GM19395 (cell line): ENCODE measurements around the gene COMMD10.

ENCODE experiments used
- ATAC-seq: cut with Tn5 transposase; IDR thresholded peaks from one replicate; pipeline ENCODE4 v1.9.1; 2021; ENCODE audit warnings: mild to moderate bottlenecking, moderate library complexity; ENCODE audit not compliant: unreplicated experiment

The COMMD10 gene

DNA sequence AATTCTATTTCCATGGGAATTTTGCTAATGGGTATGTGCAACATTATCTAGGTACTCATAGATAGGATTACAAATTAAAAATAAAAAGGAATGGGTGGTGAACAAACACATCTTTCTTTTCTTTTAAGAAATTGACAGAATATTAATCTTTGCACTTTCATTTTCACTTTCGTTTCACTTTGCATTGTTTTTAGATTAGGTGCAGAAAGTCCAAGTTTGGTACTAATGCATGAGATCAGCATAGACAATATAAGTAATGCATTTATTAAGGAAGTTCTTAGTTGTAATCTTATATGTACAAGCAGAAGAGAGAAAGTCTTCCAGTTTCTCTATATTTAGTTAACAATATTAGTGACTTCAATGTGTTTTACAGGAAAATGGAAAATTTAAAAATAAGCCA is 196.5 kb downstream of the COMMD10 start:
- ATAC-seq: no peak

DNA sequence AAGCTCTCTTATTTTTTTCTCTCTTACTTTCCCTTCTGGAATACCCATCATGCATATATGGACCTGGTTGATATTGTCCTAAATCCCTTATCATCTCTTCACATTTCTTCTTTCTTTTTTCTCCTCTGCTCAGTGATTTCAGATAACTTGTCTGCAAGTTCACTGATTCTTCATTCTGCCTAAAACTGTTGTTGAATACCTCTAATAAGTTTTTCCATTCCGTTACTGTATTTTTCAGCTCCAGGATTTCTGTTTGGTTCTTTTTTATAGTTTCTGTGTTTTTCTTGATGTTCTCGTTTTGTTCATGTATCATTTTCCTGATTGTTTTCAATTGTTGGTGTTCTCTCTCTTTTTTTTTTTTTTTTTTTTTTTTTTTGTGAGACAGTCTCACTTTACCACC is 203.7 kb downstream of the COMMD10 start:
- ATAC-seq: no peak

DNA sequence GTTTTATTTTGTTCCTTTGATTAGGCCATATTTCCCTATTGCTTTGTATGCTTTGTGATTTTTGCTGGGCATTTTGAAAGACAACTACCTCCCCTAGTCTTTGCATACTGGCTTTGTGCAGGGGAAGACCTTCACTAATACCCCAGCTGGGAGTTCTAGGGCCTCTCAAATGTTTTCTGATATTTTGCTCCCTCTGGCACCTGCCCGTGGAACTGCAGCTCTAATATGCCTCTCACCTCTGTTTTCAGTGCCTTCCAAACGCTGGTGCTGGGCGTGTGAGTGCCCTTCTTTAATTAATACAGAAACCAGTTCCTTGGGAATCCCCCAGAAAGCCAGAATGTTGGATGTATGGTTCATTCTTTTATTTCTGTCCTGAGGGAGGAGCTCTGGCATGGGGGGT is 204.5 kb downstream of the COMMD10 start:
- no peak for ATAC-seq

DNA sequence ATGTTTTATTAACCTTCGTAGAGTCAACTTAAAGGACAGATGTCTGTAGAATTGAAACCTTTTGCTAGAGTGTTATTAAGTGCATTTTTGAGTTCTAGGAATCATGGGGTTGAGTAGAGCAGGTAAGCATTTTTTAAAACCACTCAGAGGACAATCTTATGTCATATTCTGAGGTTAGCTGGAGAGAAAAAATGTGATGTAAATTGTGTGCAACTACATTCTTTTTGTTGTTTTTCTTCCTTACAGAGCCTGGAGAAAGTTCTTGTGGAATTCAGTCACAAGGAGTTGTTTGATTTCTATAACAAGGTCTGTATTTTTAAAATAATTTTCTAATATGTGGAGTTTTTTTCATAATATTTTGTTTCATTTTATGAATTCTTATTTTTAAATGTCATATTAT is 206.4 kb downstream of the COMMD10 start:
- ATAC-seq: no peak

DNA sequence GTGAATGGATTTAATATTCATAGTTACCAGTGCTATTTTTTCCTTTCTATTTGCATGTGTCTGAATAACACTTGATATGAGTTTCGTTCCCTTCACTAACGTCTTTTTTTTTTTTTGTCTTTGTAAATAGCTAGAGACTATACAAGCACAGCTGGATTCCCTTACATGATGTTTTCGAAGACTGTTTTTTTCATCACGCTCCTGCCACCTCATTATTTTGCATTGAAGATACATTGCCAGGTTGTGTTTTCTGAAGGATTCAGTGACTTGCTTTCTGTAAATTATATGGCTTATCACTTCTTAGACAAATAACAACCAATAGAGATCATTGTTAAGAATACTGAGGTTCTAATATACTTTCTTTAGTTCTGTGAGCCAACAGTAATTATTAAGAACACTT is 207.5 kb downstream of the COMMD10 start:
- no peak for ATAC-seq

DNA sequence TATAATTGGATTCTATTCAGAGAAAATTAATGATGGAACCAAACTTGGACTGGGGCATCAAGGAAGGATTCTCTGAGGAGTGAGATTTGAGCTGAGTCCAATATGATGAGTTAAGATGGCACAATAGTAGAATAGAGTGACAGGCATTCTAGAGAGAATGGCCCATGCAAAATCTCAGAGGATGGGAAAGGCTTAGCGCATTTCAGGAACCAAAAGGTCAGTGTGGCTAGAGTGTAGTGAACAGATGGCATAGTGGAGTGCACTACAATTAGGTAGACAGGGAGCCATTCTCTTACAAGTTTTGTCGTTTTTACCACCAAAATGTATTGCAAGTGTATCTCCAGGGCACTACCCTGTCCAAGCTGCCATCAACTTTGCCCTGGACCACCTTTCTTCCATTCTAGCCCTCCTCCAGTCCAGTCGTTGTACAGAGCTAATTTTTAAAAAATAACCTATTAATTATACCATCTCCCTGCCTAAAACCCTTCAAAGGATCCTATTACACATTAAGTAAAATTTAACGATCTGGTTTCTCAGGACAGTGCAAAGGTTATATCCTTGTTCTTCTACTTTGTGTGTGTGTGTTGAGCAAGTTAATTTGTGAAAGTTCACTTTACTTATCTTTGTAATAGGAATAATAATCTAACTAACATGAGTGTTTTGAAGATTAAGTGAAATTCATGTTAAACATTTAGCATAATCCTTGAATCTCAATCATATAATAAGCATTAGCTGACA is 211.7 kb downstream of the COMMD10 start:
- ATAC-seq: no peak

DNA sequence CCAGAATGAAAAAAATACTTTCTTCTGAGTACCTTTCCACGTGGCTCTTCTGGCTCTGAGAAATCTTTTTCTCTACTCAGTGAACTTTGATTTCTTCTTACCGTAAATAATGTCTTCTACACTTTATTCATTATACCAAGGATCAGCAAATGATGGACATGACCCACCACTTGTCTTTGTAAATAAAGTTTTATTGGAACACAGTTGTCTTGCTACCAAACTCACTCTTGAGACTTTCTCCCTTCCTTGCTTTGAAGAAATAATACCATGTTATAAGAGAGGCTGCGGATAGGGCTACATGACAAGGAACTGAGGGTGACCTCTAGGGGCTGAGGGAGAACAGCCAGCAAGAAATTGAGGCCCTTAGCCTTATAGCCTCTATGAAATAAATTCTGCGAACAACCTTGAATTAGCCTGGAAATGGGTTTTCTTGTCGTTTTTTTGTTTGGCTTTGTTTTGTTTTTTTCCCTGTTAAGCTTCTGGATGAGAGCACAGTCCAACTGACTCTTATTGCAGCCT is 212.5 kb downstream of the COMMD10 start:
- ATAC-seq: no peak

DNA sequence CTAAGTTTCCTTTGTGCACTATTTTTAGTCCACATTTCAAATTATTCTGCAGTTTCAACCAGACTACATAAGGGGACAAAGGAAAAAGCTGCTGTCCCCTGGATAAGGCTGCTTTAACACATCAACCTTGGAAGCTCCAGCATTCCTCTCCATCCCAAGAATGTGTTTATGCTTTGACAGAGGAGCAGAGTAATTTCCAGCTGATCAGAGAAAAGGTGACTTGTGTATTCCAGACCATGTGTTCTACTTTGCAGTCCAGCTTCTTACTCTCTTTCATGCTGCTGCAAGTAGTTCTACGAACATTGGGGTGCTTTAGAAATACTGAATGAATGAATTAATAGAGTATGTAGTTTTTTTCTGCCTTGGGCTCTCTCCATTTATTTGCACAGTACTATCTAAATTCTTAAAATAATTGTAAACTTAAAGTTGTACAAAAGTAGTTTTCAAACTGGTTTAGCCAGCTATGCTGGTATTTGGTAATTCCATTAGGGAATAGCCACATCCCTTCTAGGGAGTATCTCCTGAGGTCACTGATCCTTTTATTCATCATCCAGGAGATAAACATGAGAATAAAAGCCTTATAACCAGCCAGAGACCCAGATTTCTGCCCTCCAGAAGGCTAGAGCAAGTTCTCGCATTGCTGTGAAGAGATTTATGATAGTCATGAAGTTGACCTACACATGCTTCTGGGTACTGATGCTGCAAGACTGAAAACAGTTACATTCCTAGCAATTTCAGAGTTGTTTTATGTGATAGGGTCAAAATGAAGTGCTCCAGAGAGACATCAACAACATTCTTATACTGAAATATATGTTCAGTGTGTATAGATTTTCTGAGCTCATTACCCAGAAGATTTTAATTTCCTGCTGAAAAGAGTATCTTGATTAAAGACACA is 215.2 kb downstream of the COMMD10 start:
- ATAC-seq: no peak

DNA sequence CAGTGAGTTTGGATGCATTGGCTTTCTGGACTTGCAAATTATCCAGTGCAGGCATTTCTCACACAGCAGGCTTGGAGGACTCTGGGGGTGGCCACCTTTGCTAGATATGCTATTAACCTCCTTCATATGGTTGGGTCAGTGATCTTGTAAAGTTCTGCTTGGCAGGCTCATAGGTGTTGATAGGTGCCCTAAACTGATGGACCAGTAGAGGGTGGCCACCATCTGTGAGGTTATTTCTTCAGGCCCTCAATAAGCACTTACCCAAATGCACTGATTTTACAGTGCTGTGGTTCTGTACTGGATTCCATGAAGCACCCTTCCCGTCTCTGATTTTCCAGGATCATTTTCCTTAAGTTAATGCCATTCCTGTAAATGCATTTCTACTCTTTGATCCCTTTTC is 216.3 kb downstream of the COMMD10 start:
- no peak for ATAC-seq

DNA sequence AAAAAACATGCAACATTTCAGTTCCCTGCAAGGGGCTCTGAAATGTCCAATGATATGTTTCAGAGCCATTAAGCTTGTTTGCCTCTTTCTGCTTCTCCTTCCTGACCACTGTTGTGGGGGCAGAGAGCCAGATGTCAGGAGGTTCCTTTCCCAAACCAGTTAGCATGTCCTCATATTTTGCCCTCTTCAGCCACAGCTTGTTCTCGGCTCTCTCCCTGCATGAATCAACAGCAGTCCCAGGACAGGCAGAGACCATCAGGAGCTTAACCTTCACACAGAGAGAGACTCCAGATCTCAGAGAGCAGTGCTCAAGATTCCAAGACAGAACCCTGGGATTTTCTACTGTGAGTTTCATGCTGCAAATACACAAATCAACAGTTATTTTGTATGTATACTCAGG is 218.5 kb downstream of the COMMD10 start:
- no peak for ATAC-seq

DNA sequence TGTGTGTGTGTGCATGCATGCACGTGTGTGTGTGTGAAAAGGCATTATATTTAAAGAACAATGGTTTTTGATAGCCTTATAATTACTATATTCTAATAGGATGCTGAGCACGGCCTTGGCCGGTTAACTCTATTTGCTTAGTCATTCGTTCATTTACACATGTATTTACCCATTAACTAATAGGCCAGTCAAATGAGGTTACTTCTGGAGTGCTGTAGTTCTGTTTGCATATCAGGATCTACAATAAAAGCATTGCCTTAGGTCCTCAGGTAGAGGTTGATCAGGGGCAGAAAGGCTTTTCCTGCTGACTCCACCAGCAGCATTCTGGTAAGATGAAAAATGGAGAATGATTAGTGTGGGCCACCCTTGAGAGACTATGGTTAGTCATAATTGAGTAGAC is 219.0 kb downstream of the COMMD10 start:
- no peak for ATAC-seq

DNA sequence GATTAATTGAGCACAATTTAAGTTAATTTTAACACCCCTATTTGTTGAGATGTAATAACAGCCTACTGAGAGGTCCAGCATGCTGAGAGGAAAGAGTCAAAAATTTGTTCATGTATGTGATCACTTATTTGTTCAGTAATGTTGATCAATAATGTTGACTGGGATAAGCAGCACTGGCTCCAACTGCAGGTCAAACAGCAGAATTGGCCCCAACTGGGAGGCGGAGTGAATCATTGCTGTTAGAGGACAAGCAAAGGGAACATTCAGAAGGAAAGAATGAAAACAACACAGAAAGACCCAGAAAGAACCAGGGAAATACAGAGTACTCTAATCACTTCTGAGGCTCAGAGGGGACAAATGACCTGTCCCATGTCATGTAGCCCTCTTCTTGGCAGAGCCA is 221.1 kb downstream of the COMMD10 start:
- ATAC-seq: no peak

DNA sequence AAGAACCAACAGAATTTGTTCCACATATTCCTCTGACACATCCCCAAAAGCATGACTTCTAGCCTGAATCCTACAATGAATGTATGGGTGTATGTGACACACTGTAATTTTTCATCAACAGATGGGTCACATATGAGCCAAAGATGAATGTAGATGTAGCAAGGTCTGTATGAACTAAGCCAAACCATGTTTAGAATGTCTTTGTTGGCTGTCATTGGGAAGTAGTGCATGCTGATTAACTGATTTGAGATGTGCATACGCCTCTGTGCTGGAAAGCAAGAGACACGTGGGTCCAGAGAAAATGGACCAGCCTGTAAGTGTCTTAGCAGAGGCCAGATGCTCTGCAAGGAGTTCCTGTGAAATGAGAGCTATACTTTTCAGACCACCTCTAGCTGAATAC is 222.0 kb downstream of the COMMD10 start:
- ATAC-seq: no peak

DNA sequence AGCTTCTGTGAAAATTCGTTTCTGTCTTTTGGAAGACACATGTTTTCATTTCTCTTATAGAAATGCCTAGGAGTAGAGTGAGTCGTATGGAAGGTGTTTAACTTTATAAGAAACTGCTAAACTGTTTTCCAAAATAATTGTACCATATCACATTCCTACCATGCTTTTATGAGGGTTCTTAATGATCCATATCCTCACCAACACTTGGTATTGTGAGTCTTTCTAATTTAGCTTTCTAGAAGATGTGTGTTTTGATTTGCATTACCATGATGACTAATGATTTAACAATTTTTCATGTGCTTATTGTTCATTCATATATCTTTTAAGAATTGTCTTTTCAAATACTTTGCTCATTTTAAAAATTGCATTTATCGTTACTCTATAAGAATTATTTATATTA is 223.6 kb downstream of the COMMD10 start:
- no peak for ATAC-seq

DNA sequence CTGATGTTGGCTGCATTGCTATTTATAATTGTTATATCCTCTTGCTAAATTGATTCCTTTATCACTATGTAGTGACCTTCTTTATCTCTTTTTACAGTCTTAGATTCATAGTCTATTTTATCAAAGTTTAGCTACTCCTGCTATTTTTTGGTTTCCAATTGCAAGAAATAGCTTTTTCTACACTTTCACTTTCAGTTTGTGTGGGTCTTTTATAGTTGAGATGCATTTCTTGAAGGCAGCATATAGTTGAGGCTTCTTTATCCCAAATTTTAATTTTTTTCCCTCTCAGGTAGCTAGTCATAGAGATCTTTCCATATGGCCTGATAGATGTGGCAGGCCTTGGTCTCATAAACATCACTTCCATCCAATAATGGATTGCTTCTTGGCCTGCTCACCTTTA is 228.5 kb downstream of the COMMD10 start:
- ATAC-seq: no peak

DNA sequence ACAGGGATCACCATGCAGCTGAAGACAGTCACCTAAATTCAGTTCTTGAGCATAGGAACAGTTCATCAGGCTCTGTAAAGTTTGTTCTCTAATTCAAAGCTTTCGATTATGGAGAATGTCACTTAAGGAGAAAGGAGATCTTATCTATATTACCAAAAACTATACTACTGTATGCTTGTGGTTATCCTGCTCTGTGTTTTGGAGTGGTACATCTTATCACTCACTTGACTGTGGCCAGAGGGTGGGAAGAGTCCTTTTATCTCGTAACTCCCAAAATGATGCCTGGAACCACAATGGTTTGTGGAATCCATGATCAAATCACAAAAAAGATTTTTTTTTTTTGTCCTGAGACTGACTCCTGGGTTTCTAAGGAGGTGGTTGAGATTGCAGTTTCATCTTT is 230.7 kb downstream of the COMMD10 start:
- ATAC-seq: no peak

DNA sequence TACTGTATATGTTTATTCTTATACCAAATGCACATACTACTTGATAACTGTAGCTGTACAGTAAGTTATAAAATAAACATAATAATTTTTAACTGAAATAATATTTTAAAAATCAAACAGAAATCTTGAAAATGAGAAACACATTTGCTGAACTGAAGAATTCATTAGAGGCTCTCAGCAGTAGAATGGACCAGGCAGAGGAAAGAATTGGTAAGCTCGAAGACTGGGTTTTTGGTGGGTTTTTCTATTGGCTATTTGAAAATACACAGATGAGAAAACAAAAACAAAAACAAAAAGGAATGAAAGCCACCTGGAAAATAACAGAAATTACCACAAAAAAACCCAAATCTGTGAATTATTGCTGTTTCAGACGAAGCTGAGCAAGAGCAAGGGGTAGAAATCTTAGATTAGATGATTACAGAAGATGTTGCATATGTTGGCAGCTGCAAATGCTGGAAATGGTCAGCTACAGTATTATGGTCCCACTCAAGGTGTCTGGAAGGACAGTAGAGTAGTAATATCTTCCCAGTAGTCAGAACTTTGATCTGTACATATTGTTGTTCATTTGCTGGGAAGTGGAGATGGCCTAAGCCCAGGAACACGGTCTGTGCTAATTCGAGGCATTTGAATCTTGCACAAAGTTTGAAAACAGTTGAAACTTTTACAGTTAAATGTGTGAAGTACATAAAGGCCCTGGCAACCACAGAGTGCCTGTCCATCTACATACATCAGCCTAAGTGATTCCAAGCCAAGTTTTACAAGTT is 233.4 kb downstream of the COMMD10 start:
- ATAC-seq: no peak

DNA sequence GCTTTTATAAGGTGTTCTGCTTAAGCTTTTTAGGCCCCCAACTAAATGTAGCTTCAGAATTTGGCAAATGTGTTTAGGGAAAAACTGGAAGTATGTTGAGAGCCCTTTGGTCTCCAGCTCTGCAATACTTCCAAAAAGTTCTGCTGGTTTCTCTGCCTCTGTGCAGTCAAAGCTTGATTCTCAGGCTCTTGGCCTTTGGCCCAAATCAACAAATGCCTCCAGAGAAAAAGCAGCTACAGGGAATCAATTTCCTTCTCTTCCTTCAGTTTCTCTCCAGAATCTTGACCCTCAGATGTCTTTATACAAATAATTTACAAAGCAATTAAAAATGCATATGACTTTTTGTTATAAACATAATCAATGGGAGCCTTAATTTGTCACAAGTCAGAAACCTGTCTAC is 235.7 kb downstream of the COMMD10 start:
- no peak for ATAC-seq

DNA sequence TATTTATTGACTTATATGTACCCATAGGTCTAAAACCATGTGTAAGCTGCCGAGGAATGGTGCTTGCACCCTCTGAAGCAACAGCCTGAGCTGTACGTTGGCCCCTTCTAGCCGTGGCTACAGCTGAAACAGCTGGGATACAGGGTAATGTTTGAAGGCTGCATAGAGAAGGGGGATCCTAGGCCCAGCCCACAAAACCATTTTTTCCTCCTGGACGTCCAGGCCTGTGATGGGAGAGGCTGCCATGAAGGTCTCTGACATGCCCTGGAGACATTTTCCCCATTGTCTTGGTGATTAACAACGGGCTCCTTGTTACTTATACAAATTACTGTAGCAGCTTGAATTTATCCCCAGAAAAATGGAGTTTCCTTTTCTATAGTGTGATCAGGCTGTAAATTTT is 244.7 kb downstream of the COMMD10 start:
- ATAC-seq: no peak

DNA sequence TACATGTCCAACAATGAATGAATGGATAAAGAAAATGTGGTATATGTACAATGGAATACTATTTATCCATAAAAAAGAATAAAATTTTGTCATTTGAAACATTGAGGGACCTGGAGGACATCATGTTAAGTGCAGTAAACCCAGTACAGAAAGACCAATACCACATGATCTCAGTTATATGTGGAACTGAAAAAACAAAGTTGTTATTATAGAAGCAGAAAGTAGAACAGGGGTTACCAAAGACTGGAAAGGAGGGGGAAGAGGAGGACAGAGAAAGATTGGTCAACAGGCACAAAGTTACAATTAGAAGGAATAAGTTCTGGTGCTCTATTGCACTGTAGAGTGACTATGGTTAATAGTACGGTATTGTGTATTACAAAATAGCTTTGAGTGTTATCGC is 256.0 kb downstream of the COMMD10 start:
- peak; percentile 76 for ATAC-seq
